RWPE1 (cell line): ENCODE measurements around the gene VRK1.

Source experiments
- CTCF ChIA-PET: fragments of 350-600 bp; sonication (Branson Sonifier 250); formaldehyde crosslinking; extraction: SDS; loops from one replicate; lab custom pipeline; 2021; lab: Yijun Ruan, JAX
- POLR2A ChIA-PET: fragments of 400-600 bp; formaldehyde crosslinking; extraction: SDS; loops from one replicate; lab custom pipeline; 2020; ENCODE audit warnings: antibody characterized with exemption; ENCODE audit not compliant: low non-redundant PET; lab: Yijun Ruan, JAX
- DNase-seq: peaks from one replicate; pipeline ENCODE4 v3.0.0; 2012; ENCODE audit warnings: low spot score
- H3K27ac ChIP-seq: fragments of 450-650 bp; 2 replicates; pipeline ENCODE4 v1.5.1; 2017
- CTCF ChIP-seq: fragments of 450-650 bp; conservative IDR thresholded peaks from 2 replicates; pipeline ENCODE4 v1.5.1; 2017; ENCODE audit warnings: low read depth, mild to moderate bottlenecking

VRK1 gene

GRCh38 chr14:96920023-96920422, 122.8 kb downstream of the VRK1 start:
- no peak overlapping the region for H3K27ac ChIP-seq
- ChIA-PET CTCF (interaction anchor here (0.6 kb wide), 1 partner anchor 237 kb away, joined by 3 read pairs; no protein-coding TSS in a partner anchor), POLR2A (no interaction called here)
- no peak for TF ChIP-seq CTCF
- no peak for DNase-seq

- CTCF ChIA-PET = no interaction called here
- no peak for TF ChIP-seq CTCF
- POLR2A ChIA-PET = no interaction called here
These were observed 123.6 kb downstream of the VRK1 start for GRCh38 chr14:96920820-96921219.

GRCh38 chr14:96922986-96923385, 125.8 kb downstream of the VRK1 start:
- H3K27ac ChIP-seq = no peak overlapping the region
- no peak for TF ChIP-seq CTCF
- ChIA-PET CTCF (no interaction called here), POLR2A (no interaction called here)
- no peak for DNase-seq

More at GRCh38 chr14:96920820-96921219, 123.6 kb downstream of the VRK1 start:
- no peak for DNase-seq
- no peak overlapping the region for H3K27ac ChIP-seq

- TF ChIP-seq CTCF = no peak
- CTCF ChIA-PET = no interaction called here
- POLR2A ChIA-PET = no interaction called here
- DNase-seq = no peak
- no peak overlapping the region for H3K27ac ChIP-seq
These were observed 128.2 kb downstream of the VRK1 start for GRCh38 chr14:96925422-96925821.

- POLR2A ChIA-PET = no interaction called here
- no peak for DNase-seq
- no peak for TF ChIP-seq CTCF
- CTCF ChIA-PET = no interaction called here
- H3K27ac ChIP-seq = no peak overlapping the region
These were observed 128.8 kb downstream of the VRK1 start for GRCh38 chr14:96926001-96926400.

GRCh38 chr14:96928779-96929380, 131.7 kb downstream of the VRK1 start:
- ChIA-PET CTCF (no interaction called here), POLR2A (no interaction called here)
- DNase-seq = no peak

More at GRCh38 chr14:96928779-96929380, 131.7 kb downstream of the VRK1 start:
- no peak overlapping the region for H3K27ac ChIP-seq
- no peak for TF ChIP-seq CTCF
